Measurements from ENCODE around the gene SDHAF1. TPM values are rescaled to one million over a fixed set of nuclear protein-coding genes. Genes with fewer than 3 reads are reported as not detected.
"Not testable (repeated sequence)": the region's sequence is repeated elsewhere in the genome, so short reads cannot be mapped to it uniquely, and the experiment has no call there.

Gene SDHAF1
- polyA plus RNA-seq, 1 donor from 2014 or later, result 71.6 TPM

- Histone ChIP-seq H3K27ac (ENCODE audit: low read length) (no peak overlapping the region), H3K9ac (ENCODE audit: low read length) (no peak overlapping the region), H3K36me3 (ENCODE audit: insufficient read depth, low read length) (no peaks in the 10 kb centered on the region), H3K79me2 (replicated peaks; ENCODE audit: insufficient read depth, low read length) (no peaks in the 10 kb centered on the region), H3K4me2 (ENCODE audit: low read length) (no peak overlapping the region), H3K4me3 (ENCODE audit: low read length) (no peak overlapping the region), H4K20me1 (ENCODE audit: insufficient read depth) (no peaks in the 10 kb centered on the region), H3K9me2 (ENCODE audit: insufficient read depth, low read length) (no peaks in the 10 kb centered on the region), H3K27me3 (ENCODE audit: insufficient read depth, low read depth, low read length) (no peaks in the 10 kb centered on the region), H2AFZ (ENCODE audit: low read depth, low read length) (no peak overlapping the region), H3K9me3 (ENCODE audit: low read length) (no peaks in the 10 kb centered on the region), H3F3A (ENCODE audit: insufficient read depth, low read length, poor library complexity, severe bottlenecking) (no peaks in the 10 kb centered on the region)
- TF ChIP-seq, protein P1, sequence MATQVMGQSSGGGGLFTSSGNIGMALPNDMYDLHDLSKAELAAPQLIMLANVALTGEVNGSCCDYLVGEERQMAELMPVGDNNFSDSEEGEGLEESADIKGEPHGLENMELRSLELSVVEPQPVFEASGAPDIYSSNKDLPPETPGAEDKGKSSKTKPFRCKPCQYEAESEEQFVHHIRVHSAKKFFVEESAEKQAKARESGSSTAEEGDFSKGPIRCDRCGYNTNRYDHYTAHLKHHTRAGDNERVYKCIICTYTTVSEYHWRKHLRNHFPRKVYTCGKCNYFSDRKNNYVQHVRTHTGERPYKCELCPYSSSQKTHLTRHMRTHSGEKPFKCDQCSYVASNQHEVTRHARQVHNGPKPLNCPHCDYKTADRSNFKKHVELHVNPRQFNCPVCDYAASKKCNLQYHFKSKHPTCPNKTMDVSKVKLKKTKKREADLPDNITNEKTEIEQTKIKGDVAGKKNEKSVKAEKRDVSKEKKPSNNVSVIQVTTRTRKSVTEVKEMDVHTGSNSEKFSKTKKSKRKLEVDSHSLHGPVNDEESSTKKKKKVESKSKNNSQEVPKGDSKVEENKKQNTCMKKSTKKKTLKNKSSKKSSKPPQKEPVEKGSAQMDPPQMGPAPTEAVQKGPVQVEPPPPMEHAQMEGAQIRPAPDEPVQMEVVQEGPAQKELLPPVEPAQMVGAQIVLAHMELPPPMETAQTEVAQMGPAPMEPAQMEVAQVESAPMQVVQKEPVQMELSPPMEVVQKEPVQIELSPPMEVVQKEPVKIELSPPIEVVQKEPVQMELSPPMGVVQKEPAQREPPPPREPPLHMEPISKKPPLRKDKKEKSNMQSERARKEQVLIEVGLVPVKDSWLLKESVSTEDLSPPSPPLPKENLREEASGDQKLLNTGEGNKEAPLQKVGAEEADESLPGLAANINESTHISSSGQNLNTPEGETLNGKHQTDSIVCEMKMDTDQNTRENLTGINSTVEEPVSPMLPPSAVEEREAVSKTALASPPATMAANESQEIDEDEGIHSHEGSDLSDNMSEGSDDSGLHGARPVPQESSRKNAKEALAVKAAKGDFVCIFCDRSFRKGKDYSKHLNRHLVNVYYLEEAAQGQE (IDR thresholded peaks at IDR 0.05; ENCODE audit: borderline replicate concordance), result no peak
- TF ChIP-seq, protein P2, sequence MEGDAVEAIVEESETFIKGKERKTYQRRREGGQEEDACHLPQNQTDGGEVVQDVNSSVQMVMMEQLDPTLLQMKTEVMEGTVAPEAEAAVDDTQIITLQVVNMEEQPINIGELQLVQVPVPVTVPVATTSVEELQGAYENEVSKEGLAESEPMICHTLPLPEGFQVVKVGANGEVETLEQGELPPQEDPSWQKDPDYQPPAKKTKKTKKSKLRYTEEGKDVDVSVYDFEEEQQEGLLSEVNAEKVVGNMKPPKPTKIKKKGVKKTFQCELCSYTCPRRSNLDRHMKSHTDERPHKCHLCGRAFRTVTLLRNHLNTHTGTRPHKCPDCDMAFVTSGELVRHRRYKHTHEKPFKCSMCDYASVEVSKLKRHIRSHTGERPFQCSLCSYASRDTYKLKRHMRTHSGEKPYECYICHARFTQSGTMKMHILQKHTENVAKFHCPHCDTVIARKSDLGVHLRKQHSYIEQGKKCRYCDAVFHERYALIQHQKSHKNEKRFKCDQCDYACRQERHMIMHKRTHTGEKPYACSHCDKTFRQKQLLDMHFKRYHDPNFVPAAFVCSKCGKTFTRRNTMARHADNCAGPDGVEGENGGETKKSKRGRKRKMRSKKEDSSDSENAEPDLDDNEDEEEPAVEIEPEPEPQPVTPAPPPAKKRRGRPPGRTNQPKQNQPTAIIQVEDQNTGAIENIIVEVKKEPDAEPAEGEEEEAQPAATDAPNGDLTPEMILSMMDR (IDR thresholded peaks at IDR 0.05; ENCODE audit: poor library complexity, severe bottlenecking), result no peak
- no peak for TF ChIP-seq POLR2AphosphoS5 (IDR thresholded peaks at IDR 0.05)
- no peak for TF ChIP-seq RAD21 (conservative IDR thresholded peaks at IDR 0.05)
- no peak for TF ChIP-seq EZH2 (IDR thresholded peaks at IDR 0.05; ENCODE audit: borderline replicate concordance, insufficient read depth, low read length, poor library complexity, severe bottlenecking)
- TF ChIP-seq EP300 (conservative IDR thresholded peaks at IDR 0.05; ENCODE audit: poor library complexity, severe bottlenecking), result no peak
- no peak for TF ChIP-seq MXI1 (conservative IDR thresholded peaks at IDR 0.05; ENCODE audit: poor library complexity, severe bottlenecking)
- no peak for TF ChIP-seq SMC3 (conservative IDR thresholded peaks at IDR 0.05; ENCODE audit: poor library complexity)
- TF ChIP-seq TAF1 (IDR thresholded peaks at IDR 0.05; ENCODE audit: low read depth), result no peak
These were observed 45.9 kb upstream of the SDHAF1 start for GRCh38 chr19:35949131-35949530.

GRCh38 chr19:35955881-35956634, 38.9 kb upstream of the SDHAF1 start:
- Histone ChIP-seq H3K4me3 (ENCODE audit: low read length) (no peak overlapping the region), H3F3A (ENCODE audit: insufficient read depth, low read length, poor library complexity, severe bottlenecking) (no peaks in the 10 kb centered on the region), H3K79me2 (replicated peaks; ENCODE audit: insufficient read depth, low read length) (no peaks in the 10 kb centered on the region), H3K27ac (ENCODE audit: low read length) (no peak overlapping the region), H3K4me2 (ENCODE audit: low read length) (no peak overlapping the region), H3K9me3 (ENCODE audit: low read length) (no peaks in the 10 kb centered on the region), H3K9me2 (ENCODE audit: insufficient read depth, low read length) (no peaks in the 10 kb centered on the region), H3K9ac (ENCODE audit: low read length) (no peak overlapping the region), H3K27me3 (ENCODE audit: insufficient read depth, low read depth, low read length) (peaks cover 32% of the 10 kb centered on the region), H3K36me3 (ENCODE audit: insufficient read depth, low read length) (no peaks in the 10 kb centered on the region), H2AFZ (ENCODE audit: low read depth, low read length) (no peak overlapping the region), H4K20me1 (ENCODE audit: insufficient read depth) (no peaks in the 10 kb centered on the region)
- no peak for TF ChIP-seq MXI1 (conservative IDR thresholded peaks at IDR 0.05; ENCODE audit: poor library complexity, severe bottlenecking)
- TF ChIP-seq POLR2AphosphoS5 (IDR thresholded peaks at IDR 0.05), result no peak
- TF ChIP-seq SMC3 (conservative IDR thresholded peaks at IDR 0.05; ENCODE audit: poor library complexity), result no peak
- TF ChIP-seq, protein P2 (IDR thresholded peaks at IDR 0.05; ENCODE audit: poor library complexity, severe bottlenecking), result no peak
- no peak for TF ChIP-seq EZH2 (IDR thresholded peaks at IDR 0.05; ENCODE audit: borderline replicate concordance, insufficient read depth, low read length, poor library complexity, severe bottlenecking)
- TF ChIP-seq TAF1 (IDR thresholded peaks at IDR 0.05; ENCODE audit: low read depth), result no peak
- no peak for TF ChIP-seq EP300 (conservative IDR thresholded peaks at IDR 0.05; ENCODE audit: poor library complexity, severe bottlenecking)
- TF ChIP-seq, protein P1 (IDR thresholded peaks at IDR 0.05; ENCODE audit: borderline replicate concordance), result no peak
- TF ChIP-seq RAD21 (conservative IDR thresholded peaks at IDR 0.05), result no peak

DNA sequence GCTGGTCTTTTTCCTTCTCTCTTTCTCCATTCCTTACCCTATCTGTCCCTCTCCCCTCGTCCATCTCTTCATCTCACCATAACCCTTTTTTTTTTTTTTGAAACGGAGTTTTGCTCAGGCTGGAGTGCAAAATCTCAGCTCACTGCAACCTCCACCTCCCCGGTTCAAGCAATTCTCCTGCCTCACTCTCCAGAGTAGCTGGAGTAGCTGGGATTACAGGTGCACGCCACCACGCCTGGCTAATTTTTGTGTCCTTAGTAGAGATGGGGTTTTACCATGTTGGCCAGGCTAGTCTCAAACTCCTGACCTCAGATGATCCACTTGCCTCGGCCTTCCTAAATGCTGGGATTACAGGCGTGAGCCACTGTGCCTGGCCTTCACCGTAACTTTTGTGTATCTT, 37.6 kb upstream of the SDHAF1 start:
- not testable (repeated sequence) for H3K9me3 ChIP-seq (ENCODE audit: low read length); H3K4me2 ChIP-seq (ENCODE audit: low read length); H3K4me3 ChIP-seq (ENCODE audit: low read length); H3F3A ChIP-seq (ENCODE audit: insufficient read depth, low read length, poor library complexity, severe bottlenecking); H2AFZ ChIP-seq (ENCODE audit: low read depth, low read length); H3K36me3 ChIP-seq (ENCODE audit: insufficient read depth, low read length); H3K9me2 ChIP-seq (ENCODE audit: insufficient read depth, low read length); H3K79me2 ChIP-seq (replicated peaks; ENCODE audit: insufficient read depth, low read length); H4K20me1 ChIP-seq (ENCODE audit: insufficient read depth); H3K9ac ChIP-seq (ENCODE audit: low read length); H3K27ac ChIP-seq (ENCODE audit: low read length)
- peaks cover 32% of the 10 kb centered on the region for H3K27me3 ChIP-seq (ENCODE audit: insufficient read depth, low read depth, low read length)
